CD14-positive monocyte (primary cell): ENCODE results near the gene SVIL. TPM values are rescaled to one million over a fixed set of nuclear protein-coding genes. Genes with fewer than 3 reads are reported as not detected.

Experiments used
- DNase-seq, 3 donors: peaks; one replicate each; pipeline ENCODE4 v3.0.0-alpha.2; 2011 to 2022
- H2AFZ ChIP-seq: 2 replicates; pipeline ENCODE4 v1.6.0; 2012; ENCODE audit warnings: mild to moderate bottlenecking, low read depth, low read length, inconsistent platforms; ENCODE audit not compliant: insufficient read depth, poor library complexity, severe bottlenecking
- H3K27ac ChIP-seq, 2 donors: 1 replicate in 1 of 2; 2 replicates in 1 of 2; pipeline ENCODE4 v1.5.1; 2012 to 2013; ENCODE audit warnings: low read length in 2 of 2, control low read depth in 1 of 2, inconsistent platforms in 1 of 2, low read depth in 1 of 2, mild to moderate bottlenecking in 1 of 2
- H3K27me3 ChIP-seq, 2 donors: one replicate each; pipeline versions ENCODE4 v1.6.0 to v1.6.1; 2011 to 2013; ENCODE audit warnings: low read length in 2 of 2; ENCODE audit not compliant: control insufficient read depth in 2 of 2, insufficient read depth in 2 of 2
- H3K36me3 ChIP-seq, 2 donors: replicated peaks in 1 of 2; 1 replicate in 1 of 2; 2 replicates in 1 of 2; pipeline versions ENCODE4 v1.5.1 to v1.6.1; 2012 to 2013; ENCODE audit warnings: low read length in 2 of 2, control low read depth in 1 of 2, inconsistent platforms in 1 of 2, mild to moderate bottlenecking in 1 of 2; ENCODE audit not compliant: insufficient read depth in 2 of 2, control insufficient read depth in 1 of 2
- H3K4me1 ChIP-seq, 2 donors: 1 replicate in 1 of 2; 2 replicates in 1 of 2; pipeline versions ENCODE4 v1.5.1 to v1.6.1; 2012 to 2013; ENCODE audit warnings: low read length in 2 of 2, control low read depth in 1 of 2, inconsistent platforms in 1 of 2, mild to moderate bottlenecking in 1 of 2, moderate library complexity in 1 of 2; ENCODE audit not compliant: insufficient read depth in 2 of 2, control insufficient read depth in 1 of 2
- H3K4me2 ChIP-seq: replicated peaks from 2 replicates; pipeline ENCODE3; 2012; ENCODE audit warnings: low read length, moderate library complexity, mild to moderate bottlenecking; ENCODE audit not compliant: poor library complexity, severe bottlenecking; ENCODE audit errors: extremely low read depth
- H3K4me3 ChIP-seq, 3 experiments: fragments of 200-600 bp in 1 of 3; sonication (generic) in 1 of 3; replicated peaks in 1 of 3; 1 replicate in 2 of 3; 2 replicates in 1 of 3; pipeline ENCODE4 v1.5.1; 2011 to 2013; ENCODE audit warnings: low read length in 3 of 3, mild to moderate bottlenecking in 3 of 3, control low read depth in 2 of 3, low read depth in 2 of 3, inconsistent platforms in 1 of 3, moderate library complexity in 1 of 3
- H3K79me2 ChIP-seq: 2 replicates; pipeline ENCODE4 v1.6.0; 2012; ENCODE audit warnings: mild to moderate bottlenecking, control low read depth, inconsistent platforms, low read length, moderate library complexity; ENCODE audit not compliant: insufficient read depth
- H3K9ac ChIP-seq: 2 replicates; pipeline ENCODE4 v1.6.0; 2017; ENCODE audit warnings: low read length, mild to moderate bottlenecking; ENCODE audit not compliant: insufficient read depth, poor library complexity, severe bottlenecking
- H3K9me3 ChIP-seq, 2 donors: replicated peaks in 1 of 2; 1 replicate in 1 of 2; 2 replicates in 1 of 2; pipeline versions ENCODE4 v1.5.1 to v1.6.1; 2012 to 2013; ENCODE audit warnings: low read length in 2 of 2, control low read depth in 1 of 2; ENCODE audit not compliant: control insufficient read depth in 1 of 2, insufficient read depth in 1 of 2
- H4K20me1 ChIP-seq: 2 replicates; pipeline ENCODE4 v1.6.0; 2012; ENCODE audit warnings: mild to moderate bottlenecking, low read length, control low read depth, moderate library complexity; ENCODE audit not compliant: insufficient read depth
- H3K27ac Mint-ChIP-seq, 7 donors: one replicate each; pipeline ENCODE4 v1.8.0; 2020; ENCODE audit warnings: mild to moderate bottlenecking in 7 of 7, mixed read lengths in 7 of 7, moderate library complexity in 6 of 7, inconsistent platforms in 2 of 7
- H3K27me3 Mint-ChIP-seq, 3 donors: one replicate each; pipeline ENCODE4 v1.8.0; 2021 to 2022; ENCODE audit warnings: low read depth in 3 of 3, mild to moderate bottlenecking in 3 of 3, mixed read lengths in 3 of 3, moderate library complexity in 3 of 3, inconsistent platforms in 1 of 3
- H3K36me3 Mint-ChIP-seq, 2 donors: one replicate each; pipeline ENCODE4 v1.8.0; 2020; ENCODE audit warnings: mixed read lengths in 2 of 2, inconsistent platforms in 1 of 2, mild to moderate bottlenecking in 1 of 2
- H3K4me1 Mint-ChIP-seq: one replicate; pipeline ENCODE4 v1.8.0; 2020; ENCODE audit warnings: mild to moderate bottlenecking, mixed read lengths
- H3K4me3 Mint-ChIP-seq, 2 donors: one replicate each; pipeline ENCODE4 v1.8.0; 2020; ENCODE audit warnings: mild to moderate bottlenecking in 2 of 2, mixed read lengths in 2 of 2, moderate library complexity in 1 of 2
- H3K9me3 Mint-ChIP-seq, 7 donors: one replicate each; pipeline ENCODE4 v1.8.0; 2020 to 2022; ENCODE audit warnings: mixed read lengths in 7 of 7, mild to moderate bottlenecking in 6 of 7, moderate library complexity in 6 of 7, inconsistent platforms in 2 of 7
- CTCF ChIP-seq: fragments of 200-600 bp; IDR thresholded peaks from one replicate; pipeline ENCODE4 v1.8.0; 2022; ENCODE audit warnings: antibody characterized with exemption, mild to moderate bottlenecking
- WGBS: methylation state at CpG from one replicate; pipeline ENCODE4 v1.1.5; 2013; ENCODE audit warnings: missing lambda C conversion rate; ENCODE audit not compliant: insufficient coverage; 5-methylcytosine and 5-hydroxymethylcytosine counted together
- intact Hi-C, 2 donors: fragments of 100-400 bp; cut with micrococcal nuclease; formaldehyde crosslinking; loops; one replicate each; pipeline versions ENCODE4 v1.15.0 to v1.15.1; 2023
- polyA plus RNA-seq, 3 donors: library from polyadenylated mRNA; depleted of rRNA in 1 of 3; unstranded in 2 of 3; stranded (reverse) in 1 of 3; fragments of 300-500 nt in 2 of 3; fragments of >200 nt in 1 of 3; fragmentation: Illumina TruSeq in 2 of 3; gene quantifications; 1 replicate in 2 of 3; 2 replicates in 1 of 3; pipeline ENCODE4 v1.2.3, GENCODE V29; 2012 to 2021

SVIL gene
- polyA plus RNA-seq, 3 donors: 2.1 to 14.3 (median 5.8) TPM

- H3K9ac ChIP-seq: no peak overlapping the region
- H3K9me3 ChIP-seq: no peaks in the 10 kb centered on the region
- peaks cover 15% of the 10 kb centered on the region for H4K20me1 ChIP-seq
- peaks cover 9% of the 10 kb centered on the region for H3K4me1 Mint-ChIP-seq
- no peak for TF ChIP-seq CTCF
- no peaks in the 10 kb centered on the region for H3K4me1 ChIP-seq
- intact Hi-C loops: no loop called here
- no peak overlapping the region for H2AFZ ChIP-seq
- no peak for DNase-seq
- peaks cover 0 to 2% (median 0%) of the 10 kb centered on the region in 7 donors for H3K9me3 Mint-ChIP-seq
- H3K4me3 Mint-ChIP-seq: no peak overlapping the region
- H3K36me3 ChIP-seq: peaks cover 10 to 58% of the 10 kb centered on the region in 2 donors
- no peak overlapping the region for H3K27ac Mint-ChIP-seq
- H3K4me3 ChIP-seq: no peak overlapping the region
- no CpG with 5 or more reads among the region's 2 CpGs for WGBS
- H3K27ac ChIP-seq: no peak overlapping the region
- H3K79me2 ChIP-seq: no peaks in the 10 kb centered on the region
- no peak overlapping the region for H3K4me2 ChIP-seq
- peaks cover 53 to 55% of the 10 kb centered on the region in 2 donors for H3K36me3 Mint-ChIP-seq
- H3K27me3 Mint-ChIP-seq: no peaks in the 10 kb centered on the region
- H3K27me3 ChIP-seq: no peaks in the 10 kb centered on the region
These were observed 100.2 kb downstream of the SVIL start for GRCh38 chr10:29534590-29534989.

GRCh38 chr10:29533696-29534285, 101.0 kb downstream of the SVIL start:
- no peak overlapping the region for H3K4me3 Mint-ChIP-seq
- H3K9me3 Mint-ChIP-seq: peaks cover 0 to 2% (median 0%) of the 10 kb centered on the region in 7 donors
- Histone ChIP-seq H3K4me2 (no peak overlapping the region), H3K27me3 (no peaks in the 10 kb centered on the region), H3K79me2 (no peaks in the 10 kb centered on the region), H3K4me3 (no peak overlapping the region), H3K9ac (no peak overlapping the region), H4K20me1 (peaks cover 15% of the 10 kb centered on the region), H3K27ac (no peak overlapping the region), H2AFZ (no peak overlapping the region), H3K9me3 (no peaks in the 10 kb centered on the region), H3K4me1 (no peaks in the 10 kb centered on the region), H3K36me3 (peaks cover 7 to 58% of the 10 kb centered on the region in 2 donors)
- no peaks in the 10 kb centered on the region for H3K27me3 Mint-ChIP-seq
- peaks cover 9% of the 10 kb centered on the region for H3K4me1 Mint-ChIP-seq
- WGBS: 100% methylated on average over 3 of the region's 7 CpGs
- intact Hi-C loops: no loop called here
- no peak for TF ChIP-seq CTCF
- no peak overlapping the region for H3K27ac Mint-ChIP-seq
- DNase-seq: no peak
- peaks cover 55 to 57% of the 10 kb centered on the region in 2 donors for H3K36me3 Mint-ChIP-seq
